Chondrocyte (in vitro differentiated cells): Measurements from ENCODE around the gene ADAMTS13. TPM values are rescaled to one million over a fixed set of nuclear protein-coding genes. Genes with fewer than 3 reads are reported as not detected.

Experiments used
- DNase-seq: peaks from one replicate; pipeline ENCODE4 v3.0.0; 2021; ENCODE audit warnings: mixed read lengths, low spot score
- H3K27ac Mint-ChIP-seq: one replicate; pipeline ENCODE4 v1.8.0; 2021; ENCODE audit warnings: mild to moderate bottlenecking, moderate library complexity, mixed read lengths; ENCODE audit not compliant: unreplicated experiment
- H3K27me3 Mint-ChIP-seq: 2 replicates; pipeline ENCODE4 v1.8.0; 2021; ENCODE audit warnings: low read depth, mixed read lengths
- H3K36me3 Mint-ChIP-seq: 2 replicates; pipeline ENCODE4 v1.8.0; 2021; ENCODE audit warnings: low read depth, mixed read lengths
- H3K4me1 Mint-ChIP-seq: 2 replicates; pipeline ENCODE4 v1.8.0; 2021; ENCODE audit warnings: low read depth, mild to moderate bottlenecking, mixed read lengths
- H3K4me3 Mint-ChIP-seq: one replicate; pipeline ENCODE4 v1.8.0; 2021; ENCODE audit warnings: mild to moderate bottlenecking, moderate library complexity, mixed read lengths; ENCODE audit not compliant: unreplicated experiment
- H3K9me3 Mint-ChIP-seq: 2 replicates; pipeline ENCODE4 v1.8.0; 2021; ENCODE audit warnings: low read depth, mixed read lengths
- CTCF ChIP-seq: fragments of 200-600 bp; sonication (generic); IDR thresholded peaks from 2 replicates; pipeline ENCODE4 v1.5.0; 2021; ENCODE audit warnings: antibody characterized with exemption, mild to moderate bottlenecking, moderate library complexity
- total RNA-seq: library from RNA; stranded (reverse); gene quantifications from 3 replicates; pipeline ENCODE4 v1.2.1, GENCODE V29; 2021

ADAMTS13 gene
- total RNA-seq, 1 donor from 2014 or later = 5.7 TPM

- no peak for DNase-seq
- Mint-ChIP-seq H3K27ac (no peak overlapping the region), H3K9me3 (no peaks in the 10 kb centered on the region), H3K36me3 (no peaks in the 10 kb centered on the region), H3K27me3 (no peaks in the 10 kb centered on the region), H3K4me1 (no peaks in the 10 kb centered on the region), H3K4me3 (no peak overlapping the region)
- TF ChIP-seq CTCF = no peak
These were observed 38.7 kb upstream of the ADAMTS13 start for GRCh38 chr9:133383438-133383837.

- no peaks in the 10 kb centered on the region for H3K27me3 Mint-ChIP-seq
These were observed 37.3 kb upstream of the ADAMTS13 start for GRCh38 chr9:133384736-133385321.

GRCh38 chr9:133385452-133385851 is 36.7 kb upstream of the ADAMTS13 start:
- DNase-seq = no peak
- no peak for TF ChIP-seq CTCF
- Mint-ChIP-seq H3K27me3 (no peaks in the 10 kb centered on the region), H3K9me3 (no peaks in the 10 kb centered on the region), H3K4me3 (no peak overlapping the region), H3K4me1 (no peaks in the 10 kb centered on the region), H3K36me3 (no peaks in the 10 kb centered on the region), H3K27ac (no peak overlapping the region)

More at GRCh38 chr9:133384736-133385321, 37.3 kb upstream of the ADAMTS13 start:
- Mint-ChIP-seq H3K4me3 (no peak overlapping the region), H3K27ac (no peak overlapping the region), H3K4me1 (no peaks in the 10 kb centered on the region), H3K9me3 (no peaks in the 10 kb centered on the region), H3K36me3 (no peaks in the 10 kb centered on the region)
- TF ChIP-seq CTCF = no peak
- no peak for DNase-seq

- no peak overlapping the region for H3K4me3 Mint-ChIP-seq
- H3K4me1 Mint-ChIP-seq = no peaks in the 10 kb centered on the region
- no peaks in the 10 kb centered on the region for H3K9me3 Mint-ChIP-seq
- peaks cover 1% of the 10 kb centered on the region for H3K27me3 Mint-ChIP-seq
- H3K36me3 Mint-ChIP-seq = no peaks in the 10 kb centered on the region
- no peak for DNase-seq
- no peak overlapping the region for H3K27ac Mint-ChIP-seq
- TF ChIP-seq CTCF = no peak
These were observed 35.8 kb upstream of the ADAMTS13 start for GRCh38 chr9:133386338-133386737.

GRCh38 chr9:133387680-133388079 is 34.5 kb upstream of the ADAMTS13 start:
- no peak for TF ChIP-seq CTCF
- H3K27ac Mint-ChIP-seq = no peak overlapping the region
- no peaks in the 10 kb centered on the region for H3K36me3 Mint-ChIP-seq
- H3K27me3 Mint-ChIP-seq = peaks cover 1% of the 10 kb centered on the region
- H3K4me3 Mint-ChIP-seq = no peak overlapping the region
- no peak for DNase-seq
- H3K4me1 Mint-ChIP-seq = no peaks in the 10 kb centered on the region
- no peaks in the 10 kb centered on the region for H3K9me3 Mint-ChIP-seq
